Gastroesophageal sphincter (tissue), 4 donors: Measurements from ENCODE around the gene ZNF516. TPM values are rescaled to one million over a fixed set of nuclear protein-coding genes. Genes with fewer than 3 reads are reported as not detected.

Experiments
- ATAC-seq: fragments of 150-250 bp; one replicate; pipeline ENCODE4 v1.9.1; 2016; ENCODE audit warnings: mild to moderate bottlenecking, moderate library complexity
- H3K27ac ChIP-seq, 4 donors: fragments of 200-600 bp; sonication (generic) in 3 of 4; 1 replicate in 3 of 4; 2 replicates in 1 of 4; pipeline ENCODE4 v1.5.1; 2016 to 2019
- H3K27me3 ChIP-seq: fragments of 200-600 bp; sonication (generic); one replicate; pipeline ENCODE4 v1.5.1; 2019
- H3K36me3 ChIP-seq, 2 donors: fragments of 200-600 bp; sonication (generic); one replicate each; pipeline ENCODE4 v1.5.1; 2019; ENCODE audit warnings: control low read depth in 1 of 2
- H3K4me1 ChIP-seq, 3 donors: fragments of 200-600 bp; sonication (generic); 1 replicate in 2 of 3; 2 replicates in 1 of 3; pipeline ENCODE4 v1.5.1; 2016 to 2019; ENCODE audit warnings: control low read depth in 2 of 3
- H3K4me3 ChIP-seq, 2 donors: fragments of 200-600 bp; sonication (generic); one replicate each; pipeline ENCODE4 v1.5.1; 2019; ENCODE audit warnings: mild to moderate bottlenecking in 1 of 2, moderate library complexity in 1 of 2
- H3K9me3 ChIP-seq, 3 donors: fragments of 200-600 bp; sonication (generic); one replicate each; pipeline ENCODE4 v1.5.1; 2017 to 2019; ENCODE audit warnings: control low read depth in 2 of 3
- EP300 ChIP-seq: sonication (generic); formaldehyde crosslinking; IDR thresholded peaks from one replicate; pipeline ENCODE4 v1.6.1; 2017; ENCODE audit warnings: antibody characterized with exemption, mild to moderate bottlenecking
- POLR2A ChIP-seq, 2 donors: fragments of 450-650 bp; IDR thresholded peaks; one replicate each; pipeline ENCODE4 v1.6.1; 2017; ENCODE audit warnings: antibody characterized with exemption in 2 of 2, mild to moderate bottlenecking in 2 of 2, moderate library complexity in 1 of 2
- POLR2AphosphoS5 ChIP-seq: sonication (generic); formaldehyde crosslinking; IDR thresholded peaks from one replicate; pipeline ENCODE4 v1.6.1; 2017; ENCODE audit warnings: antibody characterized with exemption
- WGBS, 2 donors: methylation state at CpG; one replicate each; pipeline ENCODE4 v1.1.5; 2018; ENCODE audit warnings: low coverage in 1 of 2; 5-methylcytosine and 5-hydroxymethylcytosine counted together
- total RNA-seq, 4 donors: library from RNA; depleted of rRNA; stranded (reverse); fragments of >200 nt; gene quantifications; one replicate each; pipeline ENCODE4 v1.1.0, GENCODE V29; 2016
- TF ChIP-seq, protein P1 (sequence below), 4 experiments: fragments of 200-600 bp in 2 of 4; fragments of 450-650 bp in 2 of 4; sonication (generic) in 1 of 4; IDR thresholded peaks; one replicate each; pipeline ENCODE4 v1.5.1; 2017 to 2019; ENCODE audit warnings: antibody characterized with exemption in 4 of 4, mild to moderate bottlenecking in 2 of 4, moderate library complexity in 2 of 4

Gene ZNF516
- total RNA-seq, 4 donors from 2014 or later, result 17.8 to 43.8 (median 29.9) TPM

DNA sequence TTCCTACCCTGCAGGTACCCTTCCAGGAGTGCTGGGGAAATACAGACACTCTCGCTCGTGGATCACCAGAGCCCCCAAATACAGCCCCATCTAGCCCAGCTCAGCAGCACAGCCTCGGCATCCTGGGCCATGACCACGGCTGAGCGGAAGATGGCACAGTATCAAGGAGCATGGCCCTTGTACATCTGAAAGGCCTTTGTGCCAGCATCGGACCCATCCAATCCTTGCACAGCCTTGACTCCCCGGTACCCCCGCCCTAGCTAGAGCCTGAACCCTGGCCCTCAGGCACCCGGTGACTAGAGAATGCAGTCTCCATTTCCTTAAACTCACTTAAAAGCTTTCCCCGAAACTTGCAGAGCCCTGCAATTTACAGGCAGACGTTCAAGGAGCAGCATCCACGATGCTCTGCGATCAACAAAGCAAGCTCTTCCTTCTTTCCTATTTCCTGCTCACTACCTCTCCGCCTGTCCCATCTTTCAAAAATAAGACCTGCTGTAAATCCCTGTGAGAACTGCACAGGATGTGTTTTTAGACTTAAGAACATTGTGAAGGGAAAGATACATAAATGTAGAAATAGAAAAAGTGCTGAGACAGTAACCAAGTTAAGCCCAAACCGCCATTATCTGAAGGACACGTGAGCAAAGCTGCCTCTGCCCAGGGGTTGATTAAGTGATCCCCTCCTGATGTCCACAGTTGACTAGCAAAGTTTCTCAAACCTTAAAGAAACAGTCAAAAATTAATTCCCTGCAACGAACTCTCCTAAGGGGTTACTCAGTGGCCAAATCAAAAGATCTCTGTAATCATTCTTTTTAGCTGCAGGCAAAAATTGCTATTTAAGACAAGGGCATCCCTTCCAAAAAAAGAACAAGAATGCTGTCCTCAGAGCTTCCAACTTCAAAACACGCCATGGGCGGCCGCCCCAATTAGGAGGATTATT is 48.5 kb downstream of the ZNF516 start:
- WGBS, 2 donors, result 47 to 54% methylated on average over 11 to 12 of the region's 20 CpGs
- Histone ChIP-seq H3K27ac (peak overlapping the region in 3 of 4 donors; percentile 40 to 85 (median 74)), H3K4me1 (peaks cover 5 to 75% (median 46%) of the 10 kb centered on the region in 3 donors), H3K9me3 (no peaks in the 10 kb centered on the region), H3K4me3 (peak overlapping the region in 1 of 2 donors; percentile 11), H3K36me3 (peaks cover 0 to 16% of the 10 kb centered on the region in 2 donors), H3K27me3 (no peaks in the 10 kb centered on the region)
- TF ChIP-seq, protein P1, sequence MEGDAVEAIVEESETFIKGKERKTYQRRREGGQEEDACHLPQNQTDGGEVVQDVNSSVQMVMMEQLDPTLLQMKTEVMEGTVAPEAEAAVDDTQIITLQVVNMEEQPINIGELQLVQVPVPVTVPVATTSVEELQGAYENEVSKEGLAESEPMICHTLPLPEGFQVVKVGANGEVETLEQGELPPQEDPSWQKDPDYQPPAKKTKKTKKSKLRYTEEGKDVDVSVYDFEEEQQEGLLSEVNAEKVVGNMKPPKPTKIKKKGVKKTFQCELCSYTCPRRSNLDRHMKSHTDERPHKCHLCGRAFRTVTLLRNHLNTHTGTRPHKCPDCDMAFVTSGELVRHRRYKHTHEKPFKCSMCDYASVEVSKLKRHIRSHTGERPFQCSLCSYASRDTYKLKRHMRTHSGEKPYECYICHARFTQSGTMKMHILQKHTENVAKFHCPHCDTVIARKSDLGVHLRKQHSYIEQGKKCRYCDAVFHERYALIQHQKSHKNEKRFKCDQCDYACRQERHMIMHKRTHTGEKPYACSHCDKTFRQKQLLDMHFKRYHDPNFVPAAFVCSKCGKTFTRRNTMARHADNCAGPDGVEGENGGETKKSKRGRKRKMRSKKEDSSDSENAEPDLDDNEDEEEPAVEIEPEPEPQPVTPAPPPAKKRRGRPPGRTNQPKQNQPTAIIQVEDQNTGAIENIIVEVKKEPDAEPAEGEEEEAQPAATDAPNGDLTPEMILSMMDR (IDR thresholded peaks at IDR 0.05), result no peak
- TF ChIP-seq EP300 (no peak), POLR2A (IDR thresholded peaks at IDR 0.05) (no peak), POLR2AphosphoS5 (no peak)
- ATAC-seq, result no peak

DNA sequence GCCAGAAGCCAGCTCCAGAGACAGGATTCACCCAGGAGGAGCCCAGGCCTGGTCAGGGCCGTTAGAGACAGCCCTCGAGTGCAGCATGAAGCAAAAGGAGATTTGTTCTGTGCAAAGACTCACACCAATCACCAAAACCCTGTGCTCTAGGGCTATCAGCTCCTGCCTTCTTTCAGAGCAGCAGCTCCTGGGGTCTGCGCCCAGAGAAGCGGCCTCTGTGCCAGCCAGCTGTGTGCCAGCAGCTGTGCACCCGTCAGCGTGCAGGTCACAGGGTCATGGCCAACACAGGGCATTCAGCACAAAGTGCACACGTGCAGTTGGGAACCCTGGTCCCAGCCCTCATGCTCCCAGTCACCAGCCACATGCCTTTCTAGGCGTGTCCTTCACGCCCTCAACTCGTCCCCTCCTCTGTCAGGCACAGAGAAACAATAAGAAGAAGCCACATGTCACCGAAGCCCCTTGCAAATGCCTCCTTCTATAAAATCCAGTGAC is 49.3 kb downstream of the ZNF516 start:
- H3K27ac ChIP-seq, result peak overlapping the region in 3 of 4 donors; percentile 40 to 85 (median 74)
- H3K9me3 ChIP-seq, result no peaks in the 10 kb centered on the region
- no peak for ATAC-seq
- TF ChIP-seq POLR2A (IDR thresholded peaks at IDR 0.05) (no peak), EP300 (no peak), POLR2AphosphoS5 (no peak)
- TF ChIP-seq, protein P1 (IDR thresholded peaks at IDR 0.05), result no peak
- H3K4me1 ChIP-seq, result peaks cover 5 to 71% (median 46%) of the 10 kb centered on the region in 3 donors
- WGBS, 2 donors, result 62% methylated on average over 4 of the region's 11 CpGs; no CpG with 5 or more reads in 1 of the 2 donors
- H3K36me3 ChIP-seq, result peaks cover 0 to 24% of the 10 kb centered on the region in 2 donors
- H3K4me3 ChIP-seq, result no peak overlapping the region
- H3K27me3 ChIP-seq, result no peaks in the 10 kb centered on the region

DNA sequence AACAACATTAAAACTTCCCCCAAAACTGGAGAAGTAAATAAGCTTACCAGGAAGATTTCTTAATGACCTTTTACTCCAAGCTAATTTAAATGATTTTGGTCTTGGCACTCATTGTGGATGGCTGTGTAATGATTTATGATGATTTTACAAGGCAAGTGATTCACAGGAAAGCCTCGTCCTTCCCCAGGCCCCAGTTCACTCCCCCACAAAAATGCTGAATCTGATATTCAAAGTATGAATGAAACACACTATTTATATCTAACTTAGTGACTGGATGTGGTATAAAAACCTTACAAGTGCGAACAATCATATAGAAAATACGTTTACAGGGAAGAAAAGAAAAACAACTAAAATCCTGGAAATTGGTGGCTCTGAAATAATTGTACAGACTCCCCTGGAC is 49.8 kb downstream of the ZNF516 start:
- Histone ChIP-seq H3K27ac (peak overlapping the region in 3 of 4 donors; percentile 40 to 85 (median 74)), H3K36me3 (peaks cover 0 to 29% of the 10 kb centered on the region in 2 donors), H3K9me3 (no peaks in the 10 kb centered on the region), H3K4me3 (no peak overlapping the region), H3K4me1 (peaks cover 5 to 72% (median 46%) of the 10 kb centered on the region in 3 donors), H3K27me3 (no peaks in the 10 kb centered on the region)
- WGBS, 2 donors, result 18 to 26% methylated on average over 2 to 3 of the region's 3 CpGs
- no peak for ATAC-seq
- TF ChIP-seq POLR2AphosphoS5 (peak; percentile 76), EP300 (no peak)

DNA sequence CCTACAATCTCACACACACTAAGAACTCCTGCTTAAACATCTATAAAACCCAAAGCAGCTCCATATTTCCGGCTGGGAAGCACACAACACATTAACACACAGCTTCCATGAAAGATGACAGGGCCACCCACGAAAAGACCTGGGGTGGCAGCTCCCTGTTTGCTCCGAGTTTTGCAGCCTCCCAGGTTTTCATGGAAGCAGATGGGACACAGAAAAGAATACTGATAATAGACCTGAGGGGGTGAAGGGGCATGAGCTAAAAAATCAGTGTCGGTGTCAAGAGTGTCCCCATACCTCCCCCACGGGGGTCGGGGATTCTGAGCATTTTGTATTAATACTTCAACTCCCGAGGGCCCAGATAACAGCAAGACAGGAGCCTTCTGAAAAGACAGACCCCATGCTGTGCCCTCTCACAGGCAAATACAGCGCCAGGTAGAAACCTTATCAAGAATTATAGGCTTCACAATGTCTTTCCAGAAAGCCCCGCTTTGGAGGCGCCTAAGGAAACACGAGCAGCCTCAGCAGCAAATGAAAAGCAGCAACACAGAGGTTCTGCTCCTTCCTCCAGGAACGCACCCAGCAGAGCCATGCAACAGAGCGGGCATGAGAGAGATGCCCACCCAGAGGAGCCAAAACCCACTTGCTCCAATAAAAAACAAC is 50.5 kb downstream of the ZNF516 start:
- Histone ChIP-seq H3K36me3 (peaks cover 0 to 30% of the 10 kb centered on the region in 2 donors), H3K4me3 (no peak overlapping the region), H3K27ac (peak overlapping the region in 3 of 4 donors; percentile 26 to 85 (median 74)), H3K27me3 (no peaks in the 10 kb centered on the region), H3K4me1 (peaks cover 5 to 72% (median 41%) of the 10 kb centered on the region in 3 donors), H3K9me3 (no peaks in the 10 kb centered on the region)
- WGBS, 2 donors, result 61 to 72% methylated on average over 7 to 8 of the region's 13 CpGs
- TF ChIP-seq, protein P1 (IDR thresholded peaks at IDR 0.05), result no peak
- no peak for TF ChIP-seq EP300
- no peak for TF ChIP-seq POLR2AphosphoS5
- no peak for TF ChIP-seq POLR2A (IDR thresholded peaks at IDR 0.05)
- ATAC-seq, result no peak
